H1 (cell line): ENCODE data around the gene RELN. TPM values are rescaled to one million over a fixed set of nuclear protein-coding genes. Genes with fewer than 3 reads are reported as not detected.

ENCODE experiments used
- CTCF ChIA-PET: fragments of 300-600 bp; sonication (Branson Sonifier 250); formaldehyde crosslinking; loops from one replicate; lab custom pipeline; 2021; ENCODE audit not compliant: partially characterized antibody; lab: Charles Lee
- POLR2A ChIA-PET: fragments of 300-600 bp; sonication (Branson Sonifier 250); formaldehyde crosslinking; loops from one replicate; lab custom pipeline; 2021; ENCODE audit warnings: inconsistent platforms; ENCODE audit not compliant: partially characterized antibody; lab: Charles Lee
- DNase-seq, 2 experiments: peaks; one replicate each; pipeline versions ENCODE4 v3.0.0 to v3.0.0-alpha.2; 2010 to 2022; ENCODE audit warnings: low spot score in 2 of 2, low read depth in 1 of 2, mixed read lengths in 1 of 2
- FAIRE-seq: peaks from 2 replicates; lab custom pipeline; 2011; peaks lifted over from hg19 to GRCh38; lab: Jason Lieb, UNC
- H2AFZ ChIP-seq: 2 replicates; pipeline ENCODE4 v1.8.1; 2012; ENCODE audit warnings: low read length, inconsistent platforms
- H2AK5ac ChIP-seq: 2 replicates; pipeline ENCODE4 v1.6.1; 2013; ENCODE audit warnings: low read depth, low read length
- H2BK120ac ChIP-seq: replicated peaks from 2 replicates; pipeline ENCODE3; 2013; ENCODE audit warnings: low read depth, low read length, inconsistent platforms
- H2BK12ac ChIP-seq: 2 replicates; pipeline ENCODE4 v1.6.1; 2013; ENCODE audit warnings: low read depth, low read length
- H2BK15ac ChIP-seq: 2 replicates; pipeline ENCODE4 v1.6.1; 2013; ENCODE audit warnings: low read length
- H2BK20ac ChIP-seq: 2 replicates; pipeline ENCODE4 v1.6.1; 2013; ENCODE audit warnings: low read length
- H2BK5ac ChIP-seq: 2 replicates; pipeline ENCODE4 v1.6.1; 2013; ENCODE audit warnings: low read depth, low read length
- H3K14ac ChIP-seq: 2 replicates; pipeline ENCODE4 v1.6.1; 2013; ENCODE audit warnings: inconsistent platforms; ENCODE audit not compliant: insufficient read length
- H3K18ac ChIP-seq: 2 replicates; pipeline ENCODE4 v1.6.1; 2013; ENCODE audit warnings: low read length; ENCODE audit errors: extremely low read depth
- H3K23ac ChIP-seq: 2 replicates; pipeline ENCODE4 v1.6.1; 2013; ENCODE audit warnings: inconsistent platforms; ENCODE audit not compliant: insufficient read length
- H3K23me2 ChIP-seq: 2 replicates; pipeline ENCODE4 v1.6.1; 2013; ENCODE audit warnings: low read depth, low read length
- H3K27ac ChIP-seq: 2 replicates; pipeline ENCODE4 v1.6.1; 2011; ENCODE audit warnings: low read depth, low read length, inconsistent platforms
- H3K27me3 ChIP-seq, 4 experiments: replicated peaks in 1 of 4; 1 replicate in 1 of 4; 2 replicates in 3 of 4; pipeline versions ENCODE4 v1.6.1 to v1.8.1; 2011 to 2013; ENCODE audit warnings: low read length in 3 of 4, mild to moderate bottlenecking in 3 of 4, inconsistent platforms in 2 of 4, mixed read lengths in 2 of 4, moderate library complexity in 1 of 4; ENCODE audit not compliant: control insufficient read depth in 3 of 4, insufficient read depth in 3 of 4; ENCODE audit errors: extremely low read depth in 1 of 4
- H3K36me3 ChIP-seq, 4 experiments: 2 replicates each; pipeline versions ENCODE4 v1.6.1 to v1.8.1; 2011 to 2013; ENCODE audit warnings: mild to moderate bottlenecking in 4 of 4, low read length in 3 of 4, moderate library complexity in 2 of 4, control low read depth in 1 of 4, inconsistent platforms in 1 of 4; ENCODE audit not compliant: insufficient read depth in 4 of 4, control insufficient read depth in 2 of 4
- H3K4ac ChIP-seq: replicated peaks from 2 replicates; pipeline ENCODE3; 2013; ENCODE audit warnings: low read length, low read depth, mixed read lengths, inconsistent platforms; ENCODE audit not compliant: insufficient read length
- H3K4me1 ChIP-seq, 4 experiments: replicated peaks in 1 of 4; 1 replicate in 1 of 4; 2 replicates in 3 of 4; pipeline versions ENCODE4 v1.6.1 to v1.8.1; 2011 to 2013; ENCODE audit warnings: low read length in 3 of 4, inconsistent platforms in 2 of 4, mixed read lengths in 1 of 4; ENCODE audit not compliant: insufficient read depth in 4 of 4, control insufficient read depth in 3 of 4
- H3K4me2 ChIP-seq, 2 experiments: 2 replicates each; pipeline versions ENCODE4 v1.6.1 to v1.8.1; 2011 to 2013; ENCODE audit warnings: low read depth in 2 of 2, low read length in 2 of 2, control low read depth in 1 of 2, inconsistent platforms in 1 of 2, mild to moderate bottlenecking in 1 of 2; ENCODE audit not compliant: insufficient read depth in 1 of 2
- H3K4me3 ChIP-seq, 4 experiments: fragments of 200-600, 300-600 bp in 1 of 4; sonication (generic), shearing (Covaris generic), sonication (Bioruptor Twin) in 1 of 4; 2 replicates each; pipeline versions ENCODE4 v1.5.1 to v1.8.1; 2011 to 2016; ENCODE audit warnings: low read length in 4 of 4, low read depth in 3 of 4, control low read depth in 2 of 4, inconsistent platforms in 2 of 4, mild to moderate bottlenecking in 2 of 4, mixed read lengths in 1 of 4, moderate library complexity in 1 of 4; ENCODE audit not compliant: insufficient read depth in 2 of 4; ENCODE audit errors: extremely low read depth in 1 of 4
- H3K56ac ChIP-seq: replicated peaks from 2 replicates; pipeline ENCODE3; 2013; ENCODE audit warnings: low read depth, mild to moderate bottlenecking, mixed read lengths, low read length, inconsistent platforms; ENCODE audit not compliant: insufficient read length
- H3K79me1 ChIP-seq: 2 replicates; pipeline ENCODE4 v1.6.1; 2013; ENCODE audit warnings: low read depth, low read length, control low read depth
- H3K79me2 ChIP-seq, 2 experiments: 2 replicates each; pipeline versions ENCODE4 v1.6.1 to v1.8.1; 2012 to 2013; ENCODE audit warnings: low read length in 2 of 2, mild to moderate bottlenecking in 2 of 2, inconsistent platforms in 1 of 2; ENCODE audit not compliant: insufficient read depth in 2 of 2, control insufficient read depth in 1 of 2
- H3K9ac ChIP-seq, 4 experiments: replicated peaks in 1 of 4; 1 replicate in 1 of 4; 2 replicates in 3 of 4; pipeline versions ENCODE4 v1.6.1 to v1.8.1; 2011 to 2013; ENCODE audit warnings: low read depth in 3 of 4, low read length in 3 of 4, control low read depth in 2 of 4, mild to moderate bottlenecking in 2 of 4, moderate library complexity in 2 of 4, inconsistent platforms in 1 of 4; ENCODE audit errors: extremely low read depth in 1 of 4
- H3K9me3 ChIP-seq, 2 experiments: 2 replicates each; pipeline versions ENCODE4 v1.6.1 to v1.8.1; 2012 to 2013; ENCODE audit warnings: mild to moderate bottlenecking in 2 of 2, moderate library complexity in 2 of 2, control low read depth in 1 of 2, inconsistent platforms in 1 of 2, low read depth in 1 of 2, low read length in 1 of 2, mixed read lengths in 1 of 2; ENCODE audit not compliant: insufficient read depth in 2 of 2
- H4K20me1 ChIP-seq, 2 experiments: replicated peaks in 1 of 2; 2 replicates each; pipeline versions ENCODE3 to v1.8.1; 2011 to 2013; ENCODE audit warnings: inconsistent platforms in 2 of 2, low read length in 2 of 2, mild to moderate bottlenecking in 1 of 2; ENCODE audit not compliant: insufficient read depth in 2 of 2, control insufficient read depth in 1 of 2
- H4K5ac ChIP-seq: 2 replicates; pipeline ENCODE4 v1.6.1; 2013; ENCODE audit warnings: low read length, low read depth, mixed read lengths, inconsistent platforms; ENCODE audit not compliant: insufficient read length
- H4K8ac ChIP-seq: 2 replicates; pipeline ENCODE4 v1.8.0; 2013; ENCODE audit warnings: mild to moderate bottlenecking, moderate library complexity, low read length, inconsistent platforms; ENCODE audit not compliant: insufficient read depth; ENCODE audit errors: extremely low read depth
- H4K91ac ChIP-seq: replicated peaks from 2 replicates; pipeline ENCODE3; 2013; ENCODE audit warnings: low read length, mixed read lengths, inconsistent platforms; ENCODE audit not compliant: insufficient read length
- WGBS, 2 experiments: shearing (Covaris generic) in 1 of 2; methylation state at CpG; one replicate each; pipeline versions ENCODE4 v1.1.6 to v1.1.7; 2013 to 2015; ENCODE audit warnings: low lambda C conversion rate in 2 of 2, mixed read lengths in 2 of 2, inconsistent platforms in 1 of 2, low coverage in 1 of 2, missing lambda C conversion rate in 1 of 2; ENCODE audit not compliant: insufficient replicate concordance in 2 of 2, insufficient coverage in 1 of 2, insufficient read length in 1 of 2; ENCODE audit errors: extremely low coverage in 1 of 2, missing lambda C conversion rate in 1 of 2; 5-methylcytosine and 5-hydroxymethylcytosine counted together
- polyA plus RNA-seq, 7 experiments: library from polyadenylated mRNA; depleted of rRNA in 3 of 7; stranded (reverse) in 5 of 7; unstranded in 2 of 7; fragments of >200 nt in 5 of 7; fragments of 200-250 nt in 2 of 7; gene quantifications; 1 replicate in 5 of 7; 2 replicates in 1 of 7; 4 replicates in 1 of 7; pipeline versions ENCODE4 v1.2.1 to v1.2.3, GENCODE V29; 2011 to 2013; ENCODE audit warnings: missing spikeins in 2 of 7, mixed read lengths in 2 of 7
- total RNA-seq: library from RNA; stranded (reverse); fragmentation: NEBNext Ultra II Directional; extraction: Animal tissue kit (Norgen Biotek cat#: 25700); gene quantifications from 2 replicates; pipeline ENCODE4 v1.2.1, GENCODE V29; 2021

The RELN gene
- total and polyA plus RNA-seq, 2 of the 8 experiments (the other 6 are each of a cell fraction or from before 2014, with no cell fraction given) = 0.03 to 0.07 TPM

- Histone ChIP-seq H3K4ac (no peak overlapping the region), H2AFZ (no peak overlapping the region), H3K56ac (no peak overlapping the region), H3K4me3 (no peak overlapping the region), H3K79me2 (no peaks in the 10 kb centered on the region), H3K27me3 (no peaks in the 10 kb centered on the region), H3K9me3 (no peaks in the 10 kb centered on the region), H3K23me2 (0 out of 2 replicates have a peak, but pooled peaks cover 1% of the 10 kb centered on the region), H2BK5ac (no peak overlapping the region), H3K79me1 (no peaks in the 10 kb centered on the region), H3K14ac (no peak overlapping the region), H4K20me1 (no peaks in the 10 kb centered on the region), H3K27ac (no peak overlapping the region), H2BK15ac (no peak overlapping the region), H3K18ac (no peak overlapping the region), H4K91ac (no peak overlapping the region), H3K36me3 (no peaks in the 10 kb centered on the region), H2BK120ac (no peak overlapping the region), H4K5ac (no peak overlapping the region), H3K23ac (no peak overlapping the region), H3K4me2 (no peak overlapping the region), H3K4me1 (peaks cover 0 to 2% (median 0%) of the 10 kb centered on the region in 4 experiments; a peak in 3 of 7 replicates), H2BK20ac (no peak overlapping the region), H2BK12ac (no peak overlapping the region), H3K9ac (no peak overlapping the region), H4K8ac (no peak overlapping the region), H2AK5ac (no peak overlapping the region)
- 85% methylated on average over 2 of the region's 2 CpGs; no CpG with 5 or more reads in 1 of the 2 experiments for WGBS, 2 experiments
- CTCF ChIA-PET = no interaction called here
- DNase-seq = no peak
- FAIRE-seq = no peak
- POLR2A ChIA-PET = no interaction called here
These were observed 218.2 kb downstream of the RELN start for GRCh38 chr7:103771294-103771693.
